Right lobe of liver (tissue), 6 donors: ENCODE data around the gene FHOD1. TPM values are rescaled to one million over a fixed set of nuclear protein-coding genes. Genes with fewer than 3 reads are reported as not detected.

Experiments
- ATAC-seq, 4 donors: fragments of 200-7000 bp; cut with Tn5 transposase; one replicate each; pipeline ENCODE4 v1.9.1; 2020; ENCODE audit warnings: mild to moderate bottlenecking in 4 of 4, moderate library complexity in 4 of 4
- DNase-seq, 3 donors: peaks; one replicate each; pipeline ENCODE4 v3.0.0-alpha.2; 2020
- H3K27ac ChIP-seq, 3 donors: fragments of 200-600 bp; one replicate each; pipeline ENCODE4 v1.8.0; 2022
- H3K27me3 ChIP-seq, 2 donors: fragments of 200-600 bp; one replicate each; pipeline ENCODE4 v1.8.0; 2022
- H3K36me3 ChIP-seq, 4 donors: fragments of 200-600 bp; sonication (generic) in 1 of 4; one replicate each; pipeline versions ENCODE4 v1.5.1 to v1.8.0; 2017 to 2022; ENCODE audit warnings: control low read depth in 1 of 4
- H3K4me1 ChIP-seq, 4 donors: fragments of 200-600 bp; sonication (generic) in 1 of 4; one replicate each; pipeline versions ENCODE4 v1.5.1 to v1.8.0; 2017 to 2022; ENCODE audit warnings: control low read depth in 1 of 4
- H3K4me3 ChIP-seq, 3 donors: fragments of 200-600 bp; one replicate each; pipeline ENCODE4 v1.8.0; 2022
- H3K9me3 ChIP-seq, 4 donors: fragments of 200-600 bp; sonication (generic) in 1 of 4; one replicate each; pipeline versions ENCODE4 v1.5.1 to v1.8.0; 2017 to 2022; ENCODE audit warnings: control low read depth in 1 of 4
- POLR2A ChIP-seq: fragments of 450-650 bp; IDR thresholded peaks from one replicate; pipeline ENCODE4 v1.6.1; 2017; ENCODE audit warnings: antibody characterized with exemption, mild to moderate bottlenecking
- WGBS: methylation state at CpG from one replicate; pipeline ENCODE4 v1.1.6; 2018; ENCODE audit warnings: low coverage, low lambda C conversion rate; ENCODE audit not compliant: insufficient coverage; ENCODE audit errors: missing lambda C conversion rate; 5-methylcytosine and 5-hydroxymethylcytosine counted together
- intact Hi-C, 2 donors: fragments of 100-400 bp; cut with DNase I; formaldehyde crosslinking; loops; one replicate each; pipeline versions ENCODE4 v1.11.2 to v1.14.1; 2022
- total RNA-seq, 6 experiments: library from RNA; depleted of rRNA in 2 of 6; stranded (reverse); fragments of >200 nt in 2 of 6; fragmentation: NEBNext Ultra II Directional in 3 of 6; extraction: Animal tissue kit (Norgen Biotek cat#: 25700) in 3 of 6; gene quantifications; one replicate each; pipeline versions ENCODE4 v1.1.0 to v1.2.4, GENCODE V29; 2016 to 2023
- TF ChIP-seq, protein P1 (sequence below), 4 donors: fragments of 200-600 bp in 3 of 4; fragments of 450-650 bp in 1 of 4; IDR thresholded peaks; one replicate each; pipeline versions ENCODE4 v1.5.1 to v1.8.0; 2016 to 2022; ENCODE audit warnings: antibody characterized with exemption in 4 of 4, mild to moderate bottlenecking in 2 of 4
- donor health status: DM: no; HTN: yes; CAD: no.
- donor health status: DM: no; HTN: no; CAD: no.
- donor health status: DM: no; HTN: no; CAD: no.
- donor health status: DM: no; HTN: yes; CAD: no.
- donor health status: DM: no; HTN: yes; CAD: no.

FHOD1 gene
- total RNA-seq, 6 experiments from 2014 or later, result 2.3 to 9.6 (median 3.5) TPM

- H3K4me3 ChIP-seq, result no peak overlapping the region
- H3K27ac ChIP-seq, result no peak overlapping the region
- no peaks in the 10 kb centered on the region for H3K27me3 ChIP-seq
- no peaks in the 10 kb centered on the region for H3K9me3 ChIP-seq
- H3K36me3 ChIP-seq, result no peaks in the 10 kb centered on the region
- DNase-seq (no peak), ATAC-seq (no peak)
- WGBS, result no CpG with 5 or more reads among the region's 15 CpGs
- TF ChIP-seq, protein P1, sequence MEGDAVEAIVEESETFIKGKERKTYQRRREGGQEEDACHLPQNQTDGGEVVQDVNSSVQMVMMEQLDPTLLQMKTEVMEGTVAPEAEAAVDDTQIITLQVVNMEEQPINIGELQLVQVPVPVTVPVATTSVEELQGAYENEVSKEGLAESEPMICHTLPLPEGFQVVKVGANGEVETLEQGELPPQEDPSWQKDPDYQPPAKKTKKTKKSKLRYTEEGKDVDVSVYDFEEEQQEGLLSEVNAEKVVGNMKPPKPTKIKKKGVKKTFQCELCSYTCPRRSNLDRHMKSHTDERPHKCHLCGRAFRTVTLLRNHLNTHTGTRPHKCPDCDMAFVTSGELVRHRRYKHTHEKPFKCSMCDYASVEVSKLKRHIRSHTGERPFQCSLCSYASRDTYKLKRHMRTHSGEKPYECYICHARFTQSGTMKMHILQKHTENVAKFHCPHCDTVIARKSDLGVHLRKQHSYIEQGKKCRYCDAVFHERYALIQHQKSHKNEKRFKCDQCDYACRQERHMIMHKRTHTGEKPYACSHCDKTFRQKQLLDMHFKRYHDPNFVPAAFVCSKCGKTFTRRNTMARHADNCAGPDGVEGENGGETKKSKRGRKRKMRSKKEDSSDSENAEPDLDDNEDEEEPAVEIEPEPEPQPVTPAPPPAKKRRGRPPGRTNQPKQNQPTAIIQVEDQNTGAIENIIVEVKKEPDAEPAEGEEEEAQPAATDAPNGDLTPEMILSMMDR (IDR thresholded peaks at IDR 0.05), result no peak
- no peak for TF ChIP-seq POLR2A
- peaks cover 0 to 37% (median 16%) of the 10 kb centered on the region in 4 donors for H3K4me1 ChIP-seq
- intact Hi-C loops, result no loop called here
Observed at GRCh38 chr16:67188798-67189197, 58.5 kb downstream of the FHOD1 start.

- WGBS, result no CpG with 5 or more reads among the region's 4 CpGs
- H3K9me3 ChIP-seq, result no peaks in the 10 kb centered on the region
- H3K4me1 ChIP-seq, result peaks cover 0 to 32% (median 14%) of the 10 kb centered on the region in 4 donors
- intact Hi-C loops, result no loop called here
- no peaks in the 10 kb centered on the region for H3K27me3 ChIP-seq
- no peak overlapping the region for H3K27ac ChIP-seq
- no peaks in the 10 kb centered on the region for H3K36me3 ChIP-seq
- ATAC-seq, result no peak
- no peak for DNase-seq
- H3K4me3 ChIP-seq, result no peak overlapping the region
- no peak for TF ChIP-seq POLR2A
- TF ChIP-seq, protein P1 (IDR thresholded peaks at IDR 0.05), result no peak
Observed at GRCh38 chr16:67188323-67188722, 59.0 kb downstream of the FHOD1 start.

- no peak for ATAC-seq
Observed at GRCh38 chr16:67187175-67187890, 59.9 kb downstream of the FHOD1 start.

DNA sequence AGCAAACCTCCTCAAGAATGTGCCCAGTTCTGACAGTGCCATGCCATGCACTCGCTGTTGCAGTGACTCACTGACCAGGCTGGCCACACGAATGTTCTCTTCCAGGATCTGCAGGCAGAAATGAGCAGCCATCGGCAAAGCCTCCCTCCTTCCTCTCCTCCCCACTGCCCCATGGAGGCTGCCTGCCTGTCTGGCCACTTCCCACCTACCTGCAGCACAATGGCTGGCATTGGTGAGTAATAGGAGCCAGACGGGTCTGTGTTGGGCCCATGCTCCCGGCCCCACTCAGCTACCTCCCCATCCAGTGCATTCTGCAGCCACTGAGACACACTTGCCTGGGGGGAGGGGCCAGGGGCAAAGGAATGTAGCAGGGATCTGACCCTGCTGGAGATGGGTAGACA is 60.7 kb downstream of the FHOD1 start:
- Histone ChIP-seq H3K9me3 (no peaks in the 10 kb centered on the region), H3K4me1 (peaks cover 0 to 20% (median 9%) of the 10 kb centered on the region in 4 donors), H3K27me3 (no peaks in the 10 kb centered on the region), H3K36me3 (no peaks in the 10 kb centered on the region), H3K27ac (no peak overlapping the region), H3K4me3 (no peak overlapping the region)
- TF ChIP-seq, protein P1 (IDR thresholded peaks at IDR 0.05), result no peak
- no peak for TF ChIP-seq POLR2A
- intact Hi-C loops, result no loop called here
- no CpG with 5 or more reads among the region's 5 CpGs for WGBS
- no peak for DNase-seq
- no peak for ATAC-seq

More at GRCh38 chr16:67187175-67187890, 59.9 kb downstream of the FHOD1 start:
- no peak for DNase-seq
- 74% methylated on average over 4 of the region's 26 CpGs for WGBS
- intact Hi-C loops, result no loop called here
- H3K4me1 ChIP-seq, result peaks cover 0 to 23% (median 9%) of the 10 kb centered on the region in 4 donors
- TF ChIP-seq, protein P1 (IDR thresholded peaks at IDR 0.05), result no peak
- TF ChIP-seq POLR2A, result no peak
- H3K36me3 ChIP-seq, result no peaks in the 10 kb centered on the region
- no peak overlapping the region for H3K27ac ChIP-seq
- H3K9me3 ChIP-seq, result no peaks in the 10 kb centered on the region
- no peaks in the 10 kb centered on the region for H3K27me3 ChIP-seq
- no peak overlapping the region for H3K4me3 ChIP-seq
